Measurements from ENCODE around the gene VWC2L. TPM values are rescaled to one million over a fixed set of nuclear protein-coding genes. Genes with fewer than 3 reads are reported as not detected.

The VWC2L gene
- total and polyA plus RNA-seq, 2 experiments from 2014 or later, result not detected

DNA sequence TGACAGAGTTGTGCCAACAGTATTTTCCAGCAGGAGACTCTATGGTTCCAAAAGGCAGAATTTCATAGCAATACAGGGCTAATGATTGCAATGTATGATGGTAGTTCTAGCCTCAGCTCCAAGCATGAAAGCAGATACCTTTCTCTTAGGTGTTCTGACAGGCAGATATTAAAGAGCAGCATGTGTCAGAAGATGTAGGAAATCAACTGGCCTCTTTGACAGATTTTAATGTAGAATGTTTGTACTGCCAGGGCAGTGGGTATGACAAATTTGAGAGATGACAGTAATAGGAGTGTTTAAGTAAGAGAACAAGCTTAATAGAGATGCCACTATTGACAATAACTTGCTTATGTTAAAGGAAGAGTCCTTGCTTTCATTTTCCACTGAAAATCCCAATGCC lies 21.5 kb upstream of the VWC2L start:
- no peaks in the 10 kb centered on the region for H3F3A ChIP-seq (replicated peaks; ENCODE audit: low read depth)
- Mint-ChIP-seq H3K27ac (no peak overlapping the region), H3K27me3 (ENCODE audit: insufficient read depth, low read depth, poor library complexity) (no peaks in the 10 kb centered on the region)

More for the DNA sequence above, 21.5 kb upstream of the VWC2L start:
- no peaks in the 10 kb centered on the region for H4K20me1 ChIP-seq (replicated peaks; ENCODE audit: insufficient read depth)
- H3K4me1 Mint-ChIP-seq, result no peaks in the 10 kb centered on the region
- H3K27ac ChIP-seq (ENCODE audit: low read depth), result no peak overlapping the region
- no peak for DNase-seq (ENCODE audit: low spot score)
- no peak for ATAC-seq
- no peak overlapping the region for H3K4me3 ChIP-seq
- no peak overlapping the region for H3K4me2 ChIP-seq
- no peaks in the 10 kb centered on the region for H3K9me3 Mint-ChIP-seq
- H3K4me1 ChIP-seq (ENCODE audit: insufficient read depth), result no peaks in the 10 kb centered on the region
- TF ChIP-seq STAT1 (IDR thresholded peaks at IDR 0.05; ENCODE audit: unreplicated experiment), result no peak
- no peak for TF ChIP-seq CREB1 (CRISPR knock-in tag; IDR thresholded peaks at IDR 0.05; ENCODE audit: low read depth)
- no peak for TF ChIP-seq JUNB (IDR thresholded peaks at IDR 0.05; ENCODE audit: unreplicated experiment)
- no peak for TF ChIP-seq CTCF (conservative IDR thresholded peaks at IDR 0.05; ENCODE audit: low read depth in 2 of 2)
- TF ChIP-seq POLR2AphosphoS5 (IDR thresholded peaks at IDR 0.05; ENCODE audit: low read depth), result no peak
- TF ChIP-seq ETS1 (IDR thresholded peaks at IDR 0.05), result no peak
- TF ChIP-seq, protein P1, sequence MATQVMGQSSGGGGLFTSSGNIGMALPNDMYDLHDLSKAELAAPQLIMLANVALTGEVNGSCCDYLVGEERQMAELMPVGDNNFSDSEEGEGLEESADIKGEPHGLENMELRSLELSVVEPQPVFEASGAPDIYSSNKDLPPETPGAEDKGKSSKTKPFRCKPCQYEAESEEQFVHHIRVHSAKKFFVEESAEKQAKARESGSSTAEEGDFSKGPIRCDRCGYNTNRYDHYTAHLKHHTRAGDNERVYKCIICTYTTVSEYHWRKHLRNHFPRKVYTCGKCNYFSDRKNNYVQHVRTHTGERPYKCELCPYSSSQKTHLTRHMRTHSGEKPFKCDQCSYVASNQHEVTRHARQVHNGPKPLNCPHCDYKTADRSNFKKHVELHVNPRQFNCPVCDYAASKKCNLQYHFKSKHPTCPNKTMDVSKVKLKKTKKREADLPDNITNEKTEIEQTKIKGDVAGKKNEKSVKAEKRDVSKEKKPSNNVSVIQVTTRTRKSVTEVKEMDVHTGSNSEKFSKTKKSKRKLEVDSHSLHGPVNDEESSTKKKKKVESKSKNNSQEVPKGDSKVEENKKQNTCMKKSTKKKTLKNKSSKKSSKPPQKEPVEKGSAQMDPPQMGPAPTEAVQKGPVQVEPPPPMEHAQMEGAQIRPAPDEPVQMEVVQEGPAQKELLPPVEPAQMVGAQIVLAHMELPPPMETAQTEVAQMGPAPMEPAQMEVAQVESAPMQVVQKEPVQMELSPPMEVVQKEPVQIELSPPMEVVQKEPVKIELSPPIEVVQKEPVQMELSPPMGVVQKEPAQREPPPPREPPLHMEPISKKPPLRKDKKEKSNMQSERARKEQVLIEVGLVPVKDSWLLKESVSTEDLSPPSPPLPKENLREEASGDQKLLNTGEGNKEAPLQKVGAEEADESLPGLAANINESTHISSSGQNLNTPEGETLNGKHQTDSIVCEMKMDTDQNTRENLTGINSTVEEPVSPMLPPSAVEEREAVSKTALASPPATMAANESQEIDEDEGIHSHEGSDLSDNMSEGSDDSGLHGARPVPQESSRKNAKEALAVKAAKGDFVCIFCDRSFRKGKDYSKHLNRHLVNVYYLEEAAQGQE (IDR thresholded peaks at IDR 0.05; ENCODE audit: unreplicated experiment), result no peak
- no peak for TF ChIP-seq ZNF331 (CRISPR knock-in tag; IDR thresholded peaks at IDR 0.05; ENCODE audit: low read depth)
- TF ChIP-seq EZH2phosphoT487 (IDR thresholded peaks at IDR 0.05; ENCODE audit: unreplicated experiment), result no peak
- TF ChIP-seq ZNF114 (CRISPR knock-in tag; IDR thresholded peaks at IDR 0.05), result no peak
- no peak for TF ChIP-seq NANOG (IDR thresholded peaks at IDR 0.05; ENCODE audit: borderline replicate concordance)
- TF ChIP-seq EZH2 (IDR thresholded peaks at IDR 0.05; ENCODE audit: low read depth, unreplicated experiment), result no peak
- H2AFZ ChIP-seq, result no peak overlapping the region
- H3K4me3 Mint-ChIP-seq, result no peak overlapping the region
- no peaks in the 10 kb centered on the region; the same call in 1 of the 2 replicates for H3K9me2 ChIP-seq (ENCODE audit: insufficient read depth)
- no peaks in the 10 kb centered on the region for H3K36me3 Mint-ChIP-seq (ENCODE audit: low read depth)
- H3K36me3 ChIP-seq (ENCODE audit: insufficient read depth), result no peaks in the 10 kb centered on the region
- no peaks in the 10 kb centered on the region for H3K27me3 ChIP-seq (ENCODE audit: insufficient read depth)
- H3K79me2 ChIP-seq (replicated peaks; ENCODE audit: insufficient read depth), result no peaks in the 10 kb centered on the region

Data from GM23338 (cell line).